Kidney (tissue), 14 donors: ENCODE measurements around the gene SLIT1. TPM values are rescaled to one million over a fixed set of nuclear protein-coding genes. Genes with fewer than 3 reads are reported as not detected.

Experiments
- DNase-seq, 5 donors: peaks; one replicate each; pipeline ENCODE4 v3.0.0-alpha.2; 2013 to 2020
- FAIRE-seq: peaks from 2 replicates; lab custom pipeline; 2012; peaks lifted over from hg19 to GRCh38; lab: Jason Lieb, UNC
- H3K27ac ChIP-seq, 2 donors: one replicate each; pipeline ENCODE4 v1.7.0; 2013; ENCODE audit warnings: low read depth in 2 of 2, low read length in 2 of 2, inconsistent platforms in 1 of 2
- H3K27me3 ChIP-seq: one replicate; pipeline ENCODE4 v1.7.1; 2013; ENCODE audit warnings: low read length, inconsistent platforms; ENCODE audit not compliant: control insufficient read depth, insufficient read depth
- H3K36me3 ChIP-seq, 3 donors: one replicate each; pipeline versions ENCODE4 v1.7.0 to v1.7.1; 2013; ENCODE audit warnings: low read length in 3 of 3, control low read depth in 1 of 3, inconsistent platforms in 1 of 3; ENCODE audit not compliant: insufficient read depth in 3 of 3, control insufficient read depth in 2 of 3
- H3K4me1 ChIP-seq, 3 donors: one replicate each; pipeline versions ENCODE4 v1.7.0 to v1.7.1; 2013; ENCODE audit warnings: low read length in 3 of 3, inconsistent platforms in 1 of 3, low read depth in 1 of 3; ENCODE audit not compliant: control insufficient read depth in 2 of 3, insufficient read depth in 2 of 3
- H3K4me3 ChIP-seq, 3 donors: one replicate each; pipeline versions ENCODE4 v1.7.0 to v1.8.1; 2013; ENCODE audit warnings: low read length in 3 of 3, control low read depth in 1 of 3, inconsistent platforms in 1 of 3
- H3K9ac ChIP-seq, 3 donors: one replicate each; pipeline versions ENCODE4 v1.7.0 to v1.7.1; 2013; ENCODE audit warnings: low read length in 3 of 3, control low read depth in 1 of 3, inconsistent platforms in 1 of 3
- H3K9me3 ChIP-seq, 3 donors: one replicate each; pipeline versions ENCODE4 v1.7.0 to v1.7.1; 2013; ENCODE audit warnings: low read length in 3 of 3, control low read depth in 1 of 3, inconsistent platforms in 1 of 3; ENCODE audit not compliant: control insufficient read depth in 2 of 3, insufficient read depth in 1 of 3
- intact Hi-C: fragments of 100-400 bp; cut with DNase I; formaldehyde crosslinking; loops from one replicate; pipeline ENCODE4 v1.11.1; 2022
- polyA plus RNA-seq: library from polyadenylated mRNA; stranded (reverse); fragments of 350-450 nt; fragmentation: Illumina TruSeq; extraction: RNeasy Lipid Tissue Mini Kit (QIAGEN cat#74804); gene quantifications from one replicate; pipeline ENCODE4 v1.2.3, GENCODE V29; 2014; ENCODE audit warnings: low read depth, low replicate concordance; ENCODE audit not compliant: insufficient read depth
- total RNA-seq: library from RNA; stranded (reverse); fragmentation: NEBNext Ultra II Directional; extraction: Animal tissue kit (Norgen Biotek cat#: 25700); gene quantifications from one replicate; pipeline ENCODE4 v1.2.1, GENCODE V29; 2021
- TF ChIP-seq, protein P1 (sequence below): IDR thresholded peaks from 3 replicates; pipeline ENCODE4 v1.5.1; 2012; ENCODE audit warnings: mild to moderate bottlenecking, moderate library complexity, borderline replicate concordance; ENCODE audit not compliant: insufficient read depth; ENCODE audit errors: extremely low read depth
- donor health status: control.
- donor health status: control.
- donor health status: control.
- donor health status: control.
- donor health status: control.
- donor health status: DM: yes; HTN: yes; CAD: no.
- donor health status: Normal renal cell carcinoma (clear cell type).

SLIT1 gene
- total and polyA plus RNA-seq, 2 donors from 2014 or later, result 0.06 to 0.35 TPM

DNA sequence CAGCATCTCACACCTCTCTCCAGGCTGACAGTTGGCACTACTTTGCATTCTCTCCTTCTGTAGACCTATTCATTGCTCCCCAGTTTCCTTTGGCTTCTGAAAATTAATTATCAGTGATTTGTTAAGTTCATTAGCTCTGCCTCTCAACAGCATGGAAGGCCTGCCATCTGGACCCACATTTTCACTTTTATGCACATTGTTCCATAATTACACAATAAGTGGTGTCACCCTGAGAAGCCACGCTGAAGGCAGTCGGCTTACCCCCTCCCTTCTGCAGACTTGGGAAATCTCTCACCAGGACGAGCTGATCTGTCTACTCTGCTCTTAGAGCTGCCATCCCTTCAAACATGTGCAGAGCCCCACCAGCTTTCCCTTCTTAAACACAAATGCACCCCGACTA is 64.7 kb downstream of the SLIT1 start:
- no peak overlapping the region for H3K9ac ChIP-seq
- intact Hi-C loops, result no loop called here
- H3K9me3 ChIP-seq, result no peaks in the 10 kb centered on the region
- H3K4me3 ChIP-seq, result no peak overlapping the region
- H3K27me3 ChIP-seq, result no peaks in the 10 kb centered on the region
- no peaks in the 10 kb centered on the region for H3K4me1 ChIP-seq
- DNase-seq, result peak in 1 of 5 donors; percentile 8
- TF ChIP-seq, protein P1, sequence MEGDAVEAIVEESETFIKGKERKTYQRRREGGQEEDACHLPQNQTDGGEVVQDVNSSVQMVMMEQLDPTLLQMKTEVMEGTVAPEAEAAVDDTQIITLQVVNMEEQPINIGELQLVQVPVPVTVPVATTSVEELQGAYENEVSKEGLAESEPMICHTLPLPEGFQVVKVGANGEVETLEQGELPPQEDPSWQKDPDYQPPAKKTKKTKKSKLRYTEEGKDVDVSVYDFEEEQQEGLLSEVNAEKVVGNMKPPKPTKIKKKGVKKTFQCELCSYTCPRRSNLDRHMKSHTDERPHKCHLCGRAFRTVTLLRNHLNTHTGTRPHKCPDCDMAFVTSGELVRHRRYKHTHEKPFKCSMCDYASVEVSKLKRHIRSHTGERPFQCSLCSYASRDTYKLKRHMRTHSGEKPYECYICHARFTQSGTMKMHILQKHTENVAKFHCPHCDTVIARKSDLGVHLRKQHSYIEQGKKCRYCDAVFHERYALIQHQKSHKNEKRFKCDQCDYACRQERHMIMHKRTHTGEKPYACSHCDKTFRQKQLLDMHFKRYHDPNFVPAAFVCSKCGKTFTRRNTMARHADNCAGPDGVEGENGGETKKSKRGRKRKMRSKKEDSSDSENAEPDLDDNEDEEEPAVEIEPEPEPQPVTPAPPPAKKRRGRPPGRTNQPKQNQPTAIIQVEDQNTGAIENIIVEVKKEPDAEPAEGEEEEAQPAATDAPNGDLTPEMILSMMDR, result no peak
- no peak for FAIRE-seq
- H3K27ac ChIP-seq, result no peak overlapping the region
- no peaks in the 10 kb centered on the region for H3K36me3 ChIP-seq

DNA sequence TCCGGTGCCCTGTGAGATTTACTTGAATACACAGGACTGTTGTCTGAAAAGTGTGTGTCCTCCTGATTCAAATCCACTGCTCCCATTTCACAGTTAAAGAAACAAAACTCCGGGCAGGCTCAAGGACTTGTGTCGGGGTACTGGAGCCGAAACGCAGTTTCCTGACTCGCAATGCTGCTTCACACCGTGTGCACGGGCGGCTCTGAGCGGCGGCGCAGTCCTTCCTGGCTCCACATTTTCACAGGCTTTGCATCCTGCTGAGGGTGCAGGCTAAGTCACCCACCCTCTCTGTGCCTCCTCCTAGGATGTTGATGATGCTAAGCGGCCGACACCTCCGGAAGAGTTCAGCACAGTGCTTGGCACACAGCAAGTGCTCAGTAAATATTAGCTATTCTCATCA is 65.4 kb downstream of the SLIT1 start:
- TF ChIP-seq, protein P1, result no peak
- no peaks in the 10 kb centered on the region for H3K27me3 ChIP-seq
- H3K9ac ChIP-seq, result no peak overlapping the region
- H3K9me3 ChIP-seq, result no peaks in the 10 kb centered on the region
- intact Hi-C loops, result no loop called here
- H3K4me1 ChIP-seq, result no peaks in the 10 kb centered on the region
- no peaks in the 10 kb centered on the region for H3K36me3 ChIP-seq
- DNase-seq (peak in 1 of 5 donors; percentile 39), FAIRE-seq (no peak)
- H3K4me3 ChIP-seq, result no peak overlapping the region
- H3K27ac ChIP-seq, result no peak overlapping the region

DNA sequence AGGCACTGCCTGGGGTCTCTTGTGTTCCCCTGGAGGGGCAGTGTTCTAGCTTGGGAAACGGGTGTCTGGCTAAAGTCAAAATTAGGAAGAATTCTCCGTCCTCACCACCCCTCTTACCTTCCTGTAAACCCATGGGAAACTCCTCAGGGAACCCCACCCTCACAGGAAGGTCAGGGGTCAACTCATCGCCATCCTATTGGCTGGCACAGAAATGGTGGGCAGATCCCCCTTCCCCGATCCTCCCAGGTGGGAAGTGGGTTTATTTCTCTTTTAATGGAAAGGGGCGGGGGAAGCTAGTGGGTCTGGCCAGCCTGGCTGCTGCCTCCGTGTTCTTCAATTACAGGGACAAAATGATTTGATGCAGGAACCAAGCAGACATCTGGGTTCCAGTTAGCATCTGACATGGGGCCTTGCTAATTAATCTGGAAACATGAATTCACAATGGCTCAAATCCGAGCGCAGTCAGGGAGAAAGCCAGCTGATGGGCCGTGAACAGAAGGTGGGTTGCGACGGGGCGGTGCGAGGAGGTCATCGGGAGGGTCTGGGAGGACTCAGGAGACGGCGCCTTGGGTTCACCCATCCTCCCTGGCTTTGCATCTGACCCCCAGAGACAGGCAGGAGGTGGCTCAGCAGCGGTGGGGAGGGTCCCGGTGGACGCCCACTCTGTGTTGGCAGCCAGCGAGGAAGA is 66.6 kb downstream of the SLIT1 start:
- Histone ChIP-seq H3K4me1 (no peaks in the 10 kb centered on the region), H3K4me3 (no peak overlapping the region), H3K9me3 (no peaks in the 10 kb centered on the region), H3K36me3 (no peaks in the 10 kb centered on the region), H3K27me3 (no peaks in the 10 kb centered on the region), H3K27ac (no peak overlapping the region), H3K9ac (no peak overlapping the region)
- FAIRE-seq (no peak), DNase-seq (peak; percentile 40 to 70 (median 60))
- intact Hi-C loops, result no loop called here
- TF ChIP-seq, protein P1, result no peak

DNA sequence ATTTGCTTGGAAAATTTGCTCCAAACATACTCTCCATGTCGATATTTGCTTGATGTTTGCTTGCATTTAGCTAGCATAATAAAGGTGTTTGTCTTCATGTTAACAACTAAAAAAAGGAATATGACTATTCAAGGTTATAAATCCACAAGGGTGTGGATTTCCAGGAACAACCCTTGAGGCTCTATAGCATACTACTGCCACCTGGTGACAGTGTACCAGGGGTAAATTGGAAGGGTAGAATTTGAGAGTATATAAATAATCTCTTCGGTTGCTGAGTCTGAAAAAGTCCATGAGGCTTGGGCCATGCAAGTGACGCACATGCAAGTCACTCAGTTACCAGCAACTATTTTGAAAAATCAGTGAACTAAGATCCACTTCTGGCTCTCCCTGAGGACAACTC is 68.4 kb downstream of the SLIT1 start:
- Histone ChIP-seq H3K4me1 (no peaks in the 10 kb centered on the region), H3K27me3 (no peaks in the 10 kb centered on the region), H3K9ac (no peak overlapping the region), H3K36me3 (no peaks in the 10 kb centered on the region), H3K4me3 (no peak overlapping the region), H3K9me3 (no peaks in the 10 kb centered on the region), H3K27ac (no peak overlapping the region)
- no peak for FAIRE-seq
- intact Hi-C loops, result no loop called here
- TF ChIP-seq, protein P1, result no peak
- no peak for DNase-seq
